ENCODE results near the gene SERINC1. TPM values are rescaled to one million over a fixed set of nuclear protein-coding genes. Genes with fewer than 3 reads are reported as not detected.

SERINC1 gene
- polyA plus RNA-seq, 3 donors, result 61.0 to 164 (median 156) TPM

- 30 to 53% (median 40%) methylated on average over 4 of the region's 4 CpGs for WGBS, 3 donors
- H3K27ac ChIP-seq (ENCODE audit: low read depth, low read length), result no peak overlapping the region
Measured at GRCh38 chr6:122400462-122401089, 71.0 kb downstream of the SERINC1 start.

GRCh38 chr6:122400121-122400450 lies 71.5 kb downstream of the SERINC1 start:
- 0 to 1% (median 1%) methylated on average over 20 of the region's 20 CpGs for WGBS, 3 donors
- H3K27ac ChIP-seq (ENCODE audit: low read depth, low read length), result no peak overlapping the region

GRCh38 chr6:122399348-122400120 lies 72.1 kb downstream of the SERINC1 start, which contains the start of gene HSF2:
HSF2 (plus strand) TSS chr6:122399652; CDS start chr6:122399738, 86 bp downstream.
- H3K27ac ChIP-seq (ENCODE audit: low read depth, low read length), result no peak within 1 kb of the TSS
- WGBS, 3 donors, result 0 to 1% (median 1%) methylated on average over 65 to 82 of the region's 82 CpGs

GRCh38 chr6:122399055-122399347 lies 72.6 kb downstream of the SERINC1 start:
- no peak overlapping the region for H3K27ac ChIP-seq (ENCODE audit: low read depth, low read length)
- 0% methylated on average over 2 of the region's 2 CpGs for WGBS, 3 donors

GRCh38 chr6:122394016-122394415 lies 77.6 kb downstream of the SERINC1 start:
- 67 to 80% (median 79%) methylated on average over 5 of the region's 5 CpGs for WGBS, 3 donors
- H3K27ac ChIP-seq (ENCODE audit: low read depth, low read length), result no peak overlapping the region

DNA sequence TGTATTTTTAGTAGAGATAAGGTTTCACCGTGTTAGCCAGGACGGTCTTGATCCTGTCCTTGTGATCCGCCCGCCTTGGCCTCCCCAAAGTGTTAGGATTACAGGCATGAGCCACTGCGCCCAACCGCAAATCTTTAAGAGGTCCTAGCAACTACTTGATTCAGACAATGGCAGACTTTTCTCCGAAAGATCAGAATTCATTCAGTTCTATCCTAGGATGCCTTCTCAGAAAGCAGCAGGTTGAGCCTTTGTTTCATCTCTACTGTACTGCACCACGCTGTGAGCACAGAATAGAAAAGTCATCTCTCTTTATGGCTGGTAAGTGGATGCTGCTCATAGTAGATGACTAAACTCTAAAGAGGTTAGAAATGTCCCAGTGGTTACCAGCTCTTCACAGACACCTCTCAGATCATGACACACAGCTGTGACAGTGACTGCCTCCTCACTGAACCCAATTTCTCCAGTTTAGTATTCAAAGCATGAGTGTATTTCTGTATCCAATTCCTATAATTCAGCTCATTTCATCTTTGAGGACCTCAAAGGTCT lies 78.2 kb downstream of the SERINC1 start:
- 68 to 78% (median 74%) methylated on average over 8 of the region's 8 CpGs for WGBS, 3 donors
- no peak overlapping the region for H3K27ac ChIP-seq (ENCODE audit: low read depth, low read length)

Other genes starting within 250 kb of the SERINC1 start
- gene HSF2, start 72.2 kb downstream of the SERINC1 start, polyA plus RNA-seq, result 1 to 10 TPM; 3.1 to 8.4 (median 6.4) TPM
- gene PKIB, start 138.6 kb upstream of the SERINC1 start, polyA plus RNA-seq, result 1 to 10 TPM; 2.7 to 4.5 (median 2.8) TPM